ENCODE results near the gene SGMS1. TPM values are rescaled to one million over a fixed set of nuclear protein-coding genes. Genes with fewer than 3 reads are reported as not detected.

Gene SGMS1
- total RNA-seq, 2 experiments from 2014 or later: 20.4 to 21.0 TPM

GRCh38 chr10:50614444-50615137 is 9.2 kb downstream of the SGMS1 start:
- Mint-ChIP-seq H3K4me1 (peaks cover 26% of the 10 kb centered on the region), H3K27me3 (no peaks in the 10 kb centered on the region), H3K36me3 (peaks cover 3% of the 10 kb centered on the region), H3K4me3 (no peak overlapping the region), H3K27ac (no peak overlapping the region), H3K9me3 (no peaks in the 10 kb centered on the region)
- POLR2A ChIA-PET: no interaction called here
- ATAC-seq (ENCODE audit: low read depth): no peak
- no peak for DNase-seq

DNA sequence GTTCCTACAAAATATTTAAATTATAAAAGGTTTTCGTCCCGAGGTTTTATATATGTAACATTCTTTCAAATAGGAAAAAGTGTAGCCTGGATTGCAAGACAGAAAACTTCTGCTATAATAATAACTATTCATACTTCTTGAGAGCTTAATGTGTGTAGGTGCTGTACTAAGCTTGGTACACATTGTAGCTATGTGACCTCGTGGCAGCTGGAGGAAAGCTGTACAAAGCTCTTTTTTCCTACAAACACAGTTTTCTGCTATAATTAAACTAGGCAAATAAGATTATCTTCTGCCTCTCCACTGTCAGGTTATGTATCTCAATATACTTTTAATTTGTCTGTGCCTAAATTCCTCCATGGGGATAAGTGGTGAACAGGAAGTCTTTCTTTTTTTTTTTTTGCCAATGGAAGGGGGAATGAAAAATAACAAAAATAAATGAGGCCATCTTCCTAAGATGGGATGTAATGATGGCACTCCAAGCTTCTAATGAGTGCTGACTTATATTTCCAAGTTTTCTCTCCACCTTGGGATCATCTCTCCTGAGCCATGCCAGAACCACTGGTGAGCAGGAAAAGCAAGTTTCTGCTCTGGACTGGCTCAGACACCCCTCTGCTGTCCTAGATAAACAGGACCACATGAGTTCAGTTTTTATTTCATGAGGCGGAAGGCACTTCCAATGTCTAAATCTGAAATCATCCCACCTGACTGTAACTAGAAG is 9.9 kb downstream of the SGMS1 start:
- POLR2A ChIA-PET: no interaction called here

DNA sequence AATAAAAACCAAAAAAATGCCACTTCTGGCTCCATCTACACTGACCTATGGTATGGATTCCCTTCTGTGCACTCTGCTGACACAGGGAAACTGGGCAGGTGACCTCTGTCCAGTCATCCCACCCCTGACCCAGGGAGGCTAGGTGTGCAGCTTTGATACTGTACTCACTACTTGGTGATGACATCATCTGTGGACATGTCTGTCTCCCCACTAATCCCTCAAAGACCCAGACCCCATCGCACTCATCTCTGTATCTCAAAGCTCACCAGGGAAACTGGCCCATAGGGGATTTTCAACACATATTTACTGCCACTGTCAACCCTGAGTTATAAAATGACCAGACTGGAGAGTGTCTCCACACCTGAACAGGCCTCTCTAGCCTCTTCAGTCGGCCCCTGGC is 10.6 kb downstream of the SGMS1 start:
- no peak overlapping the region for H3K27ac Mint-ChIP-seq

More for the DNA sequence above, 9.9 kb downstream of the SGMS1 start:
- Mint-ChIP-seq H3K27me3 (no peaks in the 10 kb centered on the region), H3K4me1 (peaks cover 19% of the 10 kb centered on the region), H3K27ac (no peak overlapping the region), H3K9me3 (no peaks in the 10 kb centered on the region), H3K4me3 (no peak overlapping the region), H3K36me3 (peaks cover 3% of the 10 kb centered on the region)
- ATAC-seq (ENCODE audit: low read depth): no peak
- DNase-seq: no peak

GRCh38 chr10:50610368-50610767 is 13.4 kb downstream of the SGMS1 start:
- no peak for ATAC-seq (ENCODE audit: low read depth)
- Mint-ChIP-seq H3K27me3 (no peaks in the 10 kb centered on the region), H3K9me3 (no peaks in the 10 kb centered on the region), H3K27ac (no peak overlapping the region), H3K36me3 (peaks cover 3% of the 10 kb centered on the region), H3K4me3 (no peak overlapping the region), H3K4me1 (peaks cover 30% of the 10 kb centered on the region)
- POLR2A ChIA-PET: no interaction called here
- no peak for DNase-seq

More for the DNA sequence above, 10.6 kb downstream of the SGMS1 start:
- H3K36me3 Mint-ChIP-seq: peaks cover 3% of the 10 kb centered on the region
- no peak for ATAC-seq (ENCODE audit: low read depth)
- DNase-seq: no peak
- POLR2A ChIA-PET: interaction anchor here (1.8 kb wide), 1 partner anchor 9 kb away, joined by 4 read pairs; no protein-coding TSS in a partner anchor
- no peak overlapping the region for H3K4me3 Mint-ChIP-seq
- no peaks in the 10 kb centered on the region for H3K27me3 Mint-ChIP-seq
- peaks cover 17% of the 10 kb centered on the region for H3K4me1 Mint-ChIP-seq
- H3K9me3 Mint-ChIP-seq: no peaks in the 10 kb centered on the region

DNA sequence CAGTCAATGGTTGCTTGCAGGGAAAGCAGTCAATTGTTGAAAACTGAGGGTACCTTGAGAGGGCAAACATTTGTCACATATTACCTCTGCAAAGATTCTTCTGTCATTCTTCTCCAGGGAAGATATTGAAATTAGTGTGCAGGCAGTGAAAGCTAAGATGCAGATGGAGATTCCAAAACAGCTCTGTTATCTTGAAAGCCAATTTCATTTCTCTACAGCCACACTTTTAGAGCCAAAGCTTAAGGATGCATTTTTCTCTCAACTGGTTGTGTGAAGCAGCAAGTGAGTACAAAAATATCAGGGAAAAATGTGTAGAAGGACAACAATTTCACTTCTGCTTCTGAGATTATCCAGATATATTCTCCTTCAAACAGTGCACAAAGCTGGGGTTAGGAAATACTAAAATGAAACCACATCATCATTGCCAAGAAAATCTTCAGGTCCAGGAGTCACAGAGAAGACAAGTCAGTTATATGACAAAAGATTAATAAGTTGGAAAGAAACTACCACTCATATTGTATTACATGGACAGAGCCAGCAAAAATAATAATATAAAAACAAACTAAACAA is 16.3 kb downstream of the SGMS1 start:
- Mint-ChIP-seq H3K9me3 (no peaks in the 10 kb centered on the region), H3K36me3 (peaks cover 3% of the 10 kb centered on the region), H3K4me3 (no peak overlapping the region), H3K27ac (no peak overlapping the region), H3K4me1 (peaks cover 46% of the 10 kb centered on the region), H3K27me3 (no peaks in the 10 kb centered on the region)
- ATAC-seq (ENCODE audit: low read depth) (no peak), DNase-seq (no peak)
- POLR2A ChIA-PET: no interaction called here

DNA sequence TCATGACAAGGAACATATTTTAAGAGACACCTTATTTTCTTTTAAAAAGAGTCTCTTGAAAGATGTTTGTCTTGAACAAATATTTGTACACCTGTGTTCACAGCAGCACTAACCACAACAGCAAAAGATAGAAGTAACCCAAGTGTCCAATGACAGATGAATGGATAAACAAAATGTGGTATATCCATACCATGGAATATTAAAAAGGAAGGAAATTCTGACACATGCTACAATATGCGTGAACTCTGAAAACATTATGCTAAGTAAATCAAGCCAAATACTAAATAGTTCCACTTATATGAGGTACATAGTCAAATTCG is 17.8 kb downstream of the SGMS1 start:
- no peak overlapping the region for H3K4me3 Mint-ChIP-seq
- POLR2A ChIA-PET: no interaction called here
- peaks cover 38% of the 10 kb centered on the region for H3K4me1 Mint-ChIP-seq

DNA sequence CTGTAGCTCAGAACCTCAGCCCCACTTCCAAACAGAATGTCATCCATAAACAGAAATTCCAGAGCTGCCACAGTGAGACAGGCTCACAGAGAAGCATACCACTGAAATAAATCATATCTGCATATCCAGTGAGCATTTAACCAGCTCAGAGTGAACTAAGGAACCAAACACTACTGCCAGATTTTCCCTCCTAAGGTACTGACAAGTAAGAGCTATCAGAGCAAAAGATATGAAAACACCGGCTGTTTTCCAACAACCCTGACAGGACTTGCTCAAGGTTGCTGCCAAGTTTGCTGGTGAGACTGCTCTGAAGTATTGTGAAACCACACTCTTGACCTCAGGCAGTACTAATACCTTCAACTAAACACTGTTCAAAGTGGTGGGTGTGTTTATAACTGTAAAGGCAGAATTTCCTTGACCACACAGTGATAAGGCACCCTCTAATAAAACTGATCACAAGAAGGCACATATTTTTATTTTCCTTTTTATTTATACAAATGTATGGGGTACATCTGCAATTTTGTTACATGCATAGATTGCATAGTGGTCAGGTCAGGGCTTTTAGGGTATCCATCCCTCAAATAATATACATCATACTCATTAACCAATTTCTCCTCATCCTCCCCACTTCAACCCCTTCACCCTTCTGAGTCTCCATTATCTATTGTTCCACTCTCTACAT is 18.3 kb downstream of the SGMS1 start:
- Mint-ChIP-seq H3K4me3 (no peak overlapping the region), H3K36me3 (peaks cover 4% of the 10 kb centered on the region), H3K9me3 (no peaks in the 10 kb centered on the region), H3K27me3 (no peaks in the 10 kb centered on the region), H3K4me1 (peaks cover 40% of the 10 kb centered on the region), H3K27ac (no peak overlapping the region)
- POLR2A ChIA-PET: no interaction called here
- peak; percentile 6 for ATAC-seq (ENCODE audit: low read depth)
- no peak for DNase-seq

More for the DNA sequence above, 17.8 kb downstream of the SGMS1 start:
- Mint-ChIP-seq H3K9me3 (no peaks in the 10 kb centered on the region), H3K27me3 (no peaks in the 10 kb centered on the region), H3K36me3 (peaks cover under 1% of the 10 kb centered on the region), H3K27ac (no peak overlapping the region)
- ATAC-seq (ENCODE audit: low read depth) (no peak), DNase-seq (no peak)

DNA sequence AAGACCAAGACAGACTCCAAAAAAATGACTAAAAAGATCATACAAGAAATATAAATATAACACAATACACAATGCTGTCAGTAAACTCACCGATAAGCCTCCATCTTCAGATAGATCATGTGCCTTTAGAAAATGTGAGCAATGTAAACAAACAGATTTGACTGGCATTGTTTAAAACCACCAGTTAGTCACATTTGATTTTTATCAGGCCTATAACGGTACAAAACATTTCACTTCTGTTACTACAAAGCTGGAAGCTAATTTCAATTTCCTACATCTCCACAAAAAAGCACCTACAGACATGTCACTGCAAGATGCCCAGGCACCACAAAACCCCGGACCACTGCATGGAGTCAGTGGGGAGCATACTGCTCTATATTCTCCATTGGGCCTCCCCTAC is 18.9 kb downstream of the SGMS1 start:
- ATAC-seq (ENCODE audit: low read depth) (no peak), DNase-seq (no peak)
- Mint-ChIP-seq H3K27me3 (no peaks in the 10 kb centered on the region), H3K27ac (peak overlapping the region; percentile 14), H3K4me1 (peaks cover 42% of the 10 kb centered on the region), H3K36me3 (peaks cover 4% of the 10 kb centered on the region), H3K4me3 (no peak overlapping the region), H3K9me3 (no peaks in the 10 kb centered on the region)
- POLR2A ChIA-PET: no interaction called here

GRCh38 chr10:50604049-50604640 is 19.6 kb downstream of the SGMS1 start:
- H3K4me3 Mint-ChIP-seq: peak overlapping the region; percentile 47
- POLR2A ChIA-PET: no interaction called here
- ATAC-seq (ENCODE audit: low read depth): peak; percentile 51

DNA sequence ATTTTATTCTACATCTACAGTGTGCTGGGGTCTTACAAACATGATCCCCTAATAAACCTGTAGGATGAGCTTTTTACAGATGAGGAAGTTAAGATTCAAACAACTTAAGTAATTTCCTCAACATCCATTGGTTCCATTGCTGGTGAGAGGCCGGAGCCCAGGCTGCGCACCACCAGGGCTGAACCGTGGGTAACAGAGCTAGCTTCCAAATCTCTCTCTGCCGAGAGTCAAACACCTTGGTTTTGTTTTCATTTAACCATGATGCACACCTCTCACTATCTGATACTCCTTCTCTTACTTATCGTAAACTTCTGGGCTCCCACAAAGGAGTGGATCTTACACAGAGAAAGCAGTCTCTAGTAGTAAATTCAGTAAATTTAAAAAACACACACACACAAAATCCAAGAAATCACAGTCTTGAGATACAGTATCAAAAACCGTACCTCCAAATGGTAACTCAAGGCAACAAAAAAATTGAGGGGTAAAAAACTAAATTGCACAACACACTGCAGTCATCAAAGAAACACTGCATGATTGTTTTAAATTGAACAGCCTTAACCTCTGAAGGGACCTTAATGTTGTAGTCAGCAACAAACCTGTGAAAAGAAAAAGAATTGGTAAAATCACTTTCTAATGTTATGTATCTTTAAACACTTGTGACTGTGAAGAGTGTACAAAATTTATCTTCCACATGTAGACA is 20.5 kb downstream of the SGMS1 start:
- Mint-ChIP-seq H3K4me3 (no peak overlapping the region), H3K27me3 (no peaks in the 10 kb centered on the region), H3K9me3 (no peaks in the 10 kb centered on the region), H3K27ac (no peak overlapping the region), H3K36me3 (peaks cover 9% of the 10 kb centered on the region), H3K4me1 (peaks cover 43% of the 10 kb centered on the region)
- ATAC-seq (ENCODE audit: low read depth): no peak
- POLR2A ChIA-PET: no interaction called here
- DNase-seq: no peak

More at GRCh38 chr10:50604049-50604640, 19.6 kb downstream of the SGMS1 start:
- peak overlapping the region; percentile 56 for H3K27ac Mint-ChIP-seq
- H3K9me3 Mint-ChIP-seq: no peaks in the 10 kb centered on the region
- peaks cover 4% of the 10 kb centered on the region for H3K36me3 Mint-ChIP-seq
- peaks cover 42% of the 10 kb centered on the region for H3K4me1 Mint-ChIP-seq
- H3K27me3 Mint-ChIP-seq: no peaks in the 10 kb centered on the region
- DNase-seq: no peak

- Mint-ChIP-seq H3K9me3 (no peaks in the 10 kb centered on the region), H3K36me3 (peaks cover 9% of the 10 kb centered on the region), H3K27me3 (no peaks in the 10 kb centered on the region), H3K27ac (no peak overlapping the region), H3K4me3 (no peak overlapping the region), H3K4me1 (peaks cover 36% of the 10 kb centered on the region)
- POLR2A ChIA-PET: no interaction called here
- DNase-seq: no peak
- no peak for ATAC-seq (ENCODE audit: low read depth)
Observed at GRCh38 chr10:50601974-50602373, 21.8 kb downstream of the SGMS1 start.

- no peak for DNase-seq
- Mint-ChIP-seq H3K9me3 (no peaks in the 10 kb centered on the region), H3K4me1 (peaks cover 34% of the 10 kb centered on the region), H3K27me3 (no peaks in the 10 kb centered on the region), H3K27ac (no peak overlapping the region), H3K36me3 (peaks cover 9% of the 10 kb centered on the region), H3K4me3 (no peak overlapping the region)
- POLR2A ChIA-PET: no interaction called here
- ATAC-seq (ENCODE audit: low read depth): no peak
Observed at GRCh38 chr10:50600831-50601477, 22.8 kb downstream of the SGMS1 start.
